Fibroblast of the aortic adventitia (primary cell): ENCODE measurements around the gene PCDH9. TPM values are rescaled to one million over a fixed set of nuclear protein-coding genes. Genes with fewer than 3 reads are reported as not detected.
A peak's percentile ranks its signal among the peaks of the same experiment; 100 is the strongest.
"Not testable (repeated sequence)": the region's sequence is repeated elsewhere in the genome, so short reads cannot be mapped to it uniquely, and the experiment has no call there.

Experiments
- DNase-seq: peaks from one replicate; pipeline ENCODE4 v3.0.0-alpha.2; 2010; ENCODE audit warnings: low read depth
- H3K4me3 ChIP-seq: 2 replicates; pipeline ENCODE4 v1.5.1; 2011; ENCODE audit warnings: low read depth, mild to moderate bottlenecking, control low read depth, low read length, moderate library complexity
- total RNA-seq: library from RNA; depleted of rRNA; stranded (reverse); fragments of >200 nt; gene quantifications from 2 replicates; pipeline ENCODE4 v1.2.3, GENCODE V29; 2012; ENCODE audit warnings: low replicate concordance
- TF ChIP-seq, protein P1 (sequence below): IDR thresholded peaks from 2 replicates; pipeline ENCODE4 v1.5.1; 2011; ENCODE audit warnings: mild to moderate bottlenecking, low read length, control low read depth, inconsistent platforms; ENCODE audit not compliant: insufficient read depth

The PCDH9 gene
- total RNA-seq, 1 donor = 19.0 TPM

- TF ChIP-seq, protein P1, sequence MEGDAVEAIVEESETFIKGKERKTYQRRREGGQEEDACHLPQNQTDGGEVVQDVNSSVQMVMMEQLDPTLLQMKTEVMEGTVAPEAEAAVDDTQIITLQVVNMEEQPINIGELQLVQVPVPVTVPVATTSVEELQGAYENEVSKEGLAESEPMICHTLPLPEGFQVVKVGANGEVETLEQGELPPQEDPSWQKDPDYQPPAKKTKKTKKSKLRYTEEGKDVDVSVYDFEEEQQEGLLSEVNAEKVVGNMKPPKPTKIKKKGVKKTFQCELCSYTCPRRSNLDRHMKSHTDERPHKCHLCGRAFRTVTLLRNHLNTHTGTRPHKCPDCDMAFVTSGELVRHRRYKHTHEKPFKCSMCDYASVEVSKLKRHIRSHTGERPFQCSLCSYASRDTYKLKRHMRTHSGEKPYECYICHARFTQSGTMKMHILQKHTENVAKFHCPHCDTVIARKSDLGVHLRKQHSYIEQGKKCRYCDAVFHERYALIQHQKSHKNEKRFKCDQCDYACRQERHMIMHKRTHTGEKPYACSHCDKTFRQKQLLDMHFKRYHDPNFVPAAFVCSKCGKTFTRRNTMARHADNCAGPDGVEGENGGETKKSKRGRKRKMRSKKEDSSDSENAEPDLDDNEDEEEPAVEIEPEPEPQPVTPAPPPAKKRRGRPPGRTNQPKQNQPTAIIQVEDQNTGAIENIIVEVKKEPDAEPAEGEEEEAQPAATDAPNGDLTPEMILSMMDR = no peak
- no peak overlapping the region for H3K4me3 ChIP-seq
- DNase-seq = peak; percentile 7
These were observed 451.7 kb downstream of the PCDH9 start for GRCh38 chr13:66778461-66778860.

GRCh38 chr13:66775196-66775595 lies 454.9 kb downstream of the PCDH9 start:
- DNase-seq = no peak
- TF ChIP-seq, protein P1 = no peak
- H3K4me3 ChIP-seq = no peak overlapping the region

- DNase-seq = no peak
- no peak overlapping the region for H3K4me3 ChIP-seq
- TF ChIP-seq, protein P1 = no peak
These were observed 456.1 kb downstream of the PCDH9 start for GRCh38 chr13:66774046-66774445.

GRCh38 chr13:66765559-66765958 lies 464.6 kb downstream of the PCDH9 start:
- no peak overlapping the region for H3K4me3 ChIP-seq
- TF ChIP-seq, protein P1 = no peak

DNA sequence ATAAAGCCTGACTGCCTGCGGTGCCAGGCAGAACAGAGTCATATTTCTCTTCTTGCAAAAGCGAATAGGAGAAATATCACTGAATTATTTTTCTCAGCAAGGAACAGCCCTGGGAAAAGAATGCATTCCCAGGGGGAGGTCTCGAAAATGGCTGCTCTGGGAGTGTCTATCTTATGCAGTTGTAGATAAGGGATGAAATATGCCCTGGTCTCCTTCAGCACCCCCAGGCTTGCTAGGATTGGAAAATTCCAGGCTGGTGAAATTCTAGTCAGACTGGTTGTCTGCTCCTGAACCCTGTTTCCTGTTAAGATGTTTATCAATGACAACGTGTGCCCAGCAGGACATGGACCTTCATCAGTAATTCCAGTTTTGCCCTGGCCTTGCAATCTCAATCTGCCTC lies 469.5 kb downstream of the PCDH9 start:
- not testable (repeated sequence) for H3K4me3 ChIP-seq, DNase-seq

More at GRCh38 chr13:66765559-66765958, 464.6 kb downstream of the PCDH9 start:
- no peak for DNase-seq

- H3K4me3 ChIP-seq = no peak overlapping the region
- DNase-seq = no peak
- TF ChIP-seq, protein P1 = no peak
These were observed 470.2 kb downstream of the PCDH9 start for GRCh38 chr13:66759919-66760318.

- TF ChIP-seq, protein P1 = no peak
- DNase-seq = no peak
- no peak overlapping the region for H3K4me3 ChIP-seq
These were observed 478.4 kb downstream of the PCDH9 start for GRCh38 chr13:66751691-66752090.

- DNase-seq = no peak
- TF ChIP-seq, protein P1 = no peak
- no peak overlapping the region for H3K4me3 ChIP-seq
These were observed 481.4 kb downstream of the PCDH9 start for GRCh38 chr13:66748712-66749111.
